ELF-1 (cell line): Measurements from ENCODE around the gene CNBP.
A peak's percentile ranks its signal among the peaks of the same experiment; 100 is the strongest.
"Not testable (repeated sequence)": the region's sequence is repeated elsewhere in the genome, so short reads cannot be mapped to it uniquely, and the experiment has no call there.

Experiments used
- DNase-seq: peaks from one replicate; pipeline ENCODE4 v3.0.0-alpha.2; 2016; ENCODE audit warnings: low read depth, low spot score

CNBP gene

GRCh38 chr3:129184784-129185542 is 1.3 kb upstream of the CNBP start:
- not testable (repeated sequence) for DNase-seq

GRCh38 chr3:129184396-129184657 is 631 bp upstream of the CNBP start:
- DNase-seq, result no peak

- peak; percentile 63 for DNase-seq
Observed at GRCh38 chr3:129182390-129183185, 1.1 kb downstream of the CNBP start.

GRCh38 chr3:129181819-129182218 is 1.9 kb downstream of the CNBP start:
- DNase-seq, result no peak

DNA sequence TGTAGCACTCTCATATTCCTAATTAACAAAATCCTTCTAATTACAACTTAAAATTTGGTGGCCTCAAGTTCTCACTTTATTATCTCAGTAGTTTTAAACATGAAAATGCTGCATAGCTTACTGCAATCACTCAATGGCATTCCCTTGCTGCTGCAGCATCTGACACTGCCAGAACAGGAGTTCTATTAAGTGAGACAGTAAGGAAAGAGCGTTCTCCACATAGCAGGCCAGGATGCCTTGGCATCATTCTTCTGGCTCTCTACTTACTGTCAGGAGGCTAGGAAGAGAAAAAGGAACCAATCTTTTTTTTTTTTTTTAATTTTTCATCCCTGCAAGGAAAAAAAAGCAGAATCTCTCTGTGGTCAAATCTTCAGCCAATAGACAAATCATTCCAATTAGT is 3.2 kb downstream of the CNBP start:
- DNase-seq, result no peak

DNA sequence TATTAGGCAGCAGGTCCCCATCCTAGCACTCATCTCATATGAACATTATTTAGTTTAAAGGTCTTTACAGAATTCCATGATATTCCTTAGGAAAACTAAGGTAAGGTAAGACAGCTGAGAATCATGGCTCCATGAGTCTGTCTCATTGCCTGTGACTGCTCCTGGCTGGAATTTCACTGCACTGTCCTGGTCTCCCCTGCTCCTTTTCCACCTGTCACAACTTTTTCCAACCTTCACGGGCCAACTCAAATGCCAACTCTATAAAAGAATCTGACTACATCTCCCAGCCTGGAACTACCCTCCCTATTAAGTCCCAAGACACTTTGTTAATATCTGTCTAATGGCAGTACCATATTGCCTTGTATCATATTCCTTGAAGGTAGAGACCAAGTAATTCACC is 7.6 kb downstream of the CNBP start:
- DNase-seq, result no peak

DNA sequence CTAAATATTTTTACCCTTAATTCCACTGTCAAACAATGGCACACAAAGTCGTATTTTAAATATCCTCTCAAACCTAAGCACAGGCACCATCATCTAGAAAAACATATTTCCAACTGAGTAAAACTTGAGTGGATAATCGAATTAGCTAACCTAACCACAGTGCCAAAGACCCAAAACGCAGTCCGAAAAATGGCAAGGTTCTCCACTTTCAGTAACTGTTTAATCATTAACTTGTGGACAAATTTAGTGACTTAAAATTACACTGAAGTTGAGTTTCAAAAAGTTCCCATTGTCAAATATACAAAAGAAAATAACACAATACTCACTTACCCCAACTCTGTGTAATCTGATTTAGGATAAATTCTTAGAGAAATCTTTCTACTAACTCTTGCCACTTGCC is 10.0 kb downstream of the CNBP start:
- DNase-seq, result no peak

DNA sequence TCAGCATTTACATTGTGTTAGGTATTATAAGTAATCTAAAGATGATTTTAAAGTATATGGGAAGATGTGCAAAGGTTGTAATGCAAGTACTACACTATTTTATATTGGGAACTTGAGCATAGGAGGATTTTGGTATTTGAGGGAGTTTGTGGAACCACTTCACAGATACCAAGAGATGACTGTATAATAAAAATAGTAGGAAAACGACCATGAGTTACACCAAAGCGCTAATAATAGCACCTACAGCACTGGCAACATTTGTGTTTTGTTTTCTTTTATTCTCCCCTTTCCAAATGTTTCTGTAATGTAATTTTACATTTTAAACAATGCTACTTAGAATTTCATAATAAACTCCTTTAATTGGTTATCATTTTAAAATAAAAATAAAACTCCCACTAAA is 10.5 kb downstream of the CNBP start:
- no peak for DNase-seq

DNA sequence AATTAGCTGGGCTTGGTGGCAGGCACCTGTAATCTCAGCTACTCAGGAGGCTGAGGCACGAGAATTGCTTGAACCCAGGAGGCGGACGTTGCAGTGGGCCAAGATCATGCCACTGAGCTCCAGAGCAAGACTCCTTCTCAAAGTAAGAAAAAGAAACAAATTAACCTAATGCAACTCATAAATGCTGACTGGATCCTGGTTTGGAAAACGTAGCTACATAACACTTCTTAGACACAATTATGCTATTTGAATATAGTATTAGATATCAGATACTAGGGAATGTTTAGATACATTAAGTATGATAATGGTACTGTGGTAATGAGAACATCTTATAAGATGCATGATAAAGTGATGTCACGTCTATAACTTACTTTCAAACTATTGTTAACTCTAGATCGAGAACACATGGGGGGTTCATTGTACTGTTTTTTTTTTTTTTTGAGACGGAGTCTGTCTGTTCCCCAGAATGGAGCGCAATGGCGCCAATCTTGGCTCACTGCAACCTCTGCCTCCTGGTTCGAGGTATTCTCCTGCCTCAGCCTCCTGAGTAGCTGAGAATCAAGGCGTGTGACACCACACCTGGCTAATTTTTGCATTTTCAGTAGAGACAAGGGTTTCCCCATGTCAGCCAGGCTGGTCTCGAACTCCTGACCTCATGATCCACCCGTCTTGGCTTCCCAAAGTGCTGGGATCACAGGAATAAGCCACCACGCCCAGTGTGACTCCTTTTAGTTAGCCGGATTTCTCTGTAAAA is 16.9 kb downstream of the CNBP start:
- DNase-seq, result no peak

DNA sequence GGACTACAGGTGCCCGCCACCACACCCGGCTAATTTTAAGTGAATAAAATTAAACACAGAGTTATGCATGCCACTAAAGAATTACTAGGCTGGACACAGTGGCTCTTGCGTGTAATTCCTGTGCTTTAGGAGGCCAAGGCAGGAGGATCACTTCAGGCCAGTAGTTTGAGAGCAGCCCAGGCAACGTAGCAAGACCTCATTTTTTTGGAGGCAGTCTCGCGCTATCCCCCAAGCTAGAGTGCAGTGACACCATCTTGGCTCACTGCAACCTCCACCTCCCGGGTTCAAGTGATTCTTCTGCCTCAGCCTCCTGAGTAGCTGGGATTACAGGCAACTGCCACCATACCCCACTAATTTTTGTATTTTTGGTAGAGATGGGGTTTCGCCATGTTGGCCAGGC is 18.1 kb downstream of the CNBP start:
- not testable (repeated sequence) for DNase-seq

GRCh38 chr3:129164500-129164899 is 19.2 kb downstream of the CNBP start:
- DNase-seq, result no peak

DNA sequence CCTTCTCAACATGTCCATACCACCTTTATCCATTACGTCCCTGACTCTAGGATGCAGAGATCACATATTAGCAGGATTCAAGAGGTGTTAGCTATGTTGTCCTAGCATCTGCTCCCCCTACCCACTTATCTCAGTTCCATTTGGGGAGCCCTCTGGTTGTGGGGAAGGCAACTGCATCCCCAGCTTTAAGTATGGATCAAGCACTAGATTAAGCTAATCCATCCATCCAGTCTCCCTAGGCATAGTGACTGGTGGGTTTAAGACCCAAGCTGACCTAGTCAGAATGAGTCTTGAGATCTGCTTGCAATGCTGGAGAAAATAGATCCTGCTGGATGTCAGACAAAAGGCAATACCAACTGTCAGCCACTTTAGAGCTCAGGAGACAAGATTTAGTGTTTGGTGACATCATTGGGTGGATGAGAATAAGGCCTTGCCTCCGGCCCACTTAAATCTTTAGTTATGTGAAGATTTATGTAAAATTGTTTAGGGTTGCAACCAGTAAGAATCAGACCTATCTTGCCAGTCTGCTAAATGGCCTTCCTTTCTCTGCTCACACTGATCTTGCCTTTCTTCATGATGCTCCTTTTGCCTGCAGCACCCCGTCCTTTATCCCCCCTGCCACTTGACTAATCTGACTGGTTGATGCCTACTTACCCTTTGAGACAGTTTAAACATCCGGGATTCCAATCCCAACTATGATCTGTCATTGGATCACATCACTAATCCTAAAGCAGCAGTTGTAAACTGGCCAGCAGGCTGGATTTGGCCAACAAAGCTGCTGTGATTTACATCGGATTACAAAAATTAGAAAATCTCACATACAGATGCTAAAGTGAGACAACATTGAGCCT is 20.7 kb downstream of the CNBP start:
- DNase-seq, result no peak

DNA sequence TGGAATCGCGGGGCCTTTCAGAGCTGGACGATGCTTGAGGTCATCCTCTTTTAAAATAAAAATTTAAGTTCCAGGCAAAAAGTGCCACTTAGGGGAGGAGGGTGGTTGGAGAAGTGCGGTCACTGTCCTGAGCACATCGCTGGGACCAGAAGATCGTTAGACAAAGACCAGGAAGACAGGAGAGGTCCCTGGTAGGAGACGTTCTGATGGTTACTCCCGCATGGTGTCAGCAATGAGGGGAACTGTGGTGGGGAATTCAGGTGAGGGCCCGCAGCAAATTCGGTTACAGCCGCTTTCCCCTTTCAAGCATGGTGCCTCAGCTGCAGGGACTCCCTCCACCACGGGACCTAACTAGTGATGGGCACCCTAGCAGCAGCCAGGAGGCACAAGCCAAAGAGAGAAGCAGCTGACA is 21.8 kb downstream of the CNBP start:
- peak; percentile 63 for DNase-seq

DNA sequence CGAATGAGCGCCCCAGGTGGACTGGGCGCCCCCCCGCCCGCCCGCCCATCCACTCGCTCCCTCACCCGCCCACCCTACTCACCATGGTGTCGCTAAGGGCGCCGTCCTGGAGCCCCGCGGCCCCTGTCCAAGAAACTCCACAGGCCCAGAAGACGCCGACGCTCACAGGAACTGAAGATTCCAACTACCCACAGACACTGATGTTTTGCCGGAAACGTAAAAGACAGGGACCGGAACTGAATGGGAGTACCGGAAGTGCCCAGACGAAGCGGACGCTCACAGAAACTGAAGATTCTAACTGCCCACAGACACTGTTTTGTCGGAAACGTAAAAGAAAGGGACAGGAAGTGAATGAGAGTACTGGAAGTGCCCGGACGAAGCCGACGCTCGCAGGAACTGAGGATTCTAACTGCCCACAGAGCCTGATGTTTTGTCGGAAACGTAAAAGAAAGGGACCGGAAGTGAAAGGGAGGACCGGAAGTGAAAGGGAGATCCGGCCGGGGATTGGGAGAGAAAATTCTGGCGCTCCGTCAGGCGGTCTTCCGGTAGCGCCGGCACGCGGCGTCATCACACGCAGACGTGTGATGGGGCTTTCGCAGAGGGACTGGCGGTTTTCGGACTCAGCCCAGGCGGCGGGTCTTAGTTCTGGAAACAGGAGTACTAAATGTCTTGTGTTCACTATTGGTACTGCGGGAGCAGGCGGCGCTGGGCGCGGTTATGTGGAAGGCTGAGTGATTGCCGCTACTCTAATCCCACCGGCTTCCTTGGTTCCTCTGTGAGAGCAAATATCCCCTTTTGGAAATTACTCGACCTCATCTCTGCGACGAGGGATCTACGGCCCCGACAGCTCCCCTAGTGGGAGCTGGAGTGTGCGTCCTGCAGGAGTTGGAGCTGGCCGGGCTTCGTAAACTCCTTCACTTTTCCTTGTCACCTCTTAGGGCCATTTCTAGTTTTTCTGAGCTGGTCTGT is 22.5 kb downstream of the CNBP start, which contains the start of gene ISY1:
Gene ISY1, minus strand, starts transcription at position 173 of the 969 bp plus-strand sequence. Its CDS starts 88 bp downstream, at position 85.
- peak; percentile 98 for DNase-seq

DNA sequence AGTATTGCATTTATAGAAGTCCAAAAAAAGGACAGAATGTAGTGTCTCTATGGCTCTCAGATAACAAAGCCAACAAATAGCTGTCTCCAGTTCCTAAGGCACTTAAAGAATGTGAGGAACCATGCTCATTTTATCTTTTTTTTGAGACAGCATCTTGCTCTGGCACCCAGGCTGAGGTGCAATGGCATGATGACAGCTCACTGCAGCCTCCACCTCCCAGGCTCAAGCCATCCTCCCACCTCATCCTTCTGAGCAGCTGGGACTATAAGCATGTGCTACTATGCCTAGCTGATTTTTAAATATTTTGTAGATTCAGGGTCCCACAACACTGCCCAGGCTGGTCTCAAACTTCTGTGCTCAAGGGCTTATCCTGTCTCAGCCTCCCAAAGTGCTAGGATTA is 38.9 kb downstream of the CNBP start:
- no peak for DNase-seq

DNA sequence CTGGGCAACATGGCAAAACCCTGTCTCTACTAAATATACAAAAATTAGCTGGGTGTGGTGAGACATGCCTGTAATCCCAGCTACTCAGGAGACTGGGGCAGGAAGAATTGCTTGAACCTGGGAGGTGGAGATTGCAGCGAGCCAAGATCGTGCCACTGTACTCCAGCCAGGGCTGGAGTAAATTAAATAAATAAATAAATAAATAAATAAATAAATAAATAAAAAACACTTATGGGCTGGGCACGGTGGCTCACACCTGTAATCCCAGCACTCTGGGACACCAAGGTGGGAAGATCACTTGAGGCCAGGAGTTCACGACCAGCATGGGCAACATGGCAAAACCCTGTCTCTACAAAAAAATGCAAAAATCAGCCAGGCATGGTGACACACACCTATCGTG is 42.7 kb downstream of the CNBP start:
- DNase-seq, result not testable (repeated sequence)

GRCh38 chr3:129139911-129140310 is 43.8 kb downstream of the CNBP start:
- no peak for DNase-seq

- DNase-seq, result not testable (repeated sequence)
Observed at GRCh38 chr3:129136275-129136674, 47.4 kb downstream of the CNBP start.

- DNase-seq, result no peak
Observed at GRCh38 chr3:129132097-129132866, 51.4 kb downstream of the CNBP start.
